NT2/D1 (cell line): ENCODE results near the gene RBM48.

ENCODE experiments used
- YY1 ChIP-seq: IDR thresholded peaks from 2 replicates; pipeline ENCODE4 v1.6.1; 2011; ENCODE audit not compliant: insufficient read length, insufficient read depth
- ZNF274 ChIP-seq: IDR thresholded peaks from 2 replicates; pipeline ENCODE4 v1.6.1; 2011; ENCODE audit warnings: mild to moderate bottlenecking, low read depth, low read length

GRCh38 chr7:92528958-92529264 is 316 bp downstream of the RBM48 start:
- TF ChIP-seq YY1 (no peak), ZNF274 (no peak)
